ENCODE measurements around the gene DDX10.

The DDX10 gene

GRCh38 chr11:108965306-108966001 lies 300.6 kb downstream of the DDX10 start:
- H3K9ac ChIP-seq, result no peak overlapping the region
- H3K4me1 ChIP-seq (ENCODE audit: low read depth, poor library complexity, severe bottlenecking), result no peaks in the 10 kb centered on the region
- no peak overlapping the region for H3K4me2 ChIP-seq
- no peaks in the 10 kb centered on the region for H4K20me1 ChIP-seq (ENCODE audit: insufficient read depth)
- H3K27me3 ChIP-seq (ENCODE audit: insufficient read depth, low read depth), result no peaks in the 10 kb centered on the region
- H3K79me2 ChIP-seq (ENCODE audit: insufficient read depth, low read depth), result no peaks in the 10 kb centered on the region
- no peak overlapping the region for H3K4me3 ChIP-seq (IDR thresholded peaks at IDR 0.05; ENCODE audit: insufficient read depth, low read depth, low read length)
- no peak overlapping the region for H2AFZ ChIP-seq (ENCODE audit: low read depth)
- H3K27ac ChIP-seq, result no peak overlapping the region
- TF ChIP-seq, protein P1, sequence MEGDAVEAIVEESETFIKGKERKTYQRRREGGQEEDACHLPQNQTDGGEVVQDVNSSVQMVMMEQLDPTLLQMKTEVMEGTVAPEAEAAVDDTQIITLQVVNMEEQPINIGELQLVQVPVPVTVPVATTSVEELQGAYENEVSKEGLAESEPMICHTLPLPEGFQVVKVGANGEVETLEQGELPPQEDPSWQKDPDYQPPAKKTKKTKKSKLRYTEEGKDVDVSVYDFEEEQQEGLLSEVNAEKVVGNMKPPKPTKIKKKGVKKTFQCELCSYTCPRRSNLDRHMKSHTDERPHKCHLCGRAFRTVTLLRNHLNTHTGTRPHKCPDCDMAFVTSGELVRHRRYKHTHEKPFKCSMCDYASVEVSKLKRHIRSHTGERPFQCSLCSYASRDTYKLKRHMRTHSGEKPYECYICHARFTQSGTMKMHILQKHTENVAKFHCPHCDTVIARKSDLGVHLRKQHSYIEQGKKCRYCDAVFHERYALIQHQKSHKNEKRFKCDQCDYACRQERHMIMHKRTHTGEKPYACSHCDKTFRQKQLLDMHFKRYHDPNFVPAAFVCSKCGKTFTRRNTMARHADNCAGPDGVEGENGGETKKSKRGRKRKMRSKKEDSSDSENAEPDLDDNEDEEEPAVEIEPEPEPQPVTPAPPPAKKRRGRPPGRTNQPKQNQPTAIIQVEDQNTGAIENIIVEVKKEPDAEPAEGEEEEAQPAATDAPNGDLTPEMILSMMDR (conservative IDR thresholded peaks at IDR 0.05; ENCODE audit: low read depth, low read length), result no peak
- H3K36me3 ChIP-seq (ENCODE audit: insufficient read depth), result no peaks in the 10 kb centered on the region

DNA sequence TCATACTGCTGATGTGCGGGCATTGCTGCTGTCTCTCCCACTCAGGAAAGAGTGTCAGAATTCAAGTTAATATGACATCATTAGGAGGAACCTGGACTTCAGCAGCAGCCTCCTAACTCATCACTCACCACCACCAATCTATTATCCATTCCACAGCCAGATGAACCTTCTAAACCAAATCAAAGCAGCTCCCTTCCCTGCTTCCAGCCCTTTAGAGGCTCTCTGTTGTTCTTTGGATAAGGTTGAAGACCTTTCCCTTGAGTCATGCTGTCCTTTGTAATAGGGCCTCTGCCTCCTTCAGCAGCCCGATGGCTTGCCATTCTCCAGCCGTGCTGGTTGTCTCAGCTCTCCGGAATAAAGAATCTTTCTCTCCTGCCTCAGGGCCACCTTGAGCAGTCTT lies 301.3 kb downstream of the DDX10 start:
- H3K4me3 ChIP-seq (IDR thresholded peaks at IDR 0.05; ENCODE audit: insufficient read depth, low read depth, low read length), result no peak overlapping the region
- TF ChIP-seq, protein P1 (conservative IDR thresholded peaks at IDR 0.05; ENCODE audit: low read depth, low read length), result no peak
- no peaks in the 10 kb centered on the region for H4K20me1 ChIP-seq (ENCODE audit: insufficient read depth)
- H3K4me2 ChIP-seq, result no peak overlapping the region
- H3K79me2 ChIP-seq (ENCODE audit: insufficient read depth, low read depth), result no peaks in the 10 kb centered on the region
- no peak overlapping the region for H3K27ac ChIP-seq
- H3K4me1 ChIP-seq (ENCODE audit: low read depth, poor library complexity, severe bottlenecking), result no peaks in the 10 kb centered on the region
- no peaks in the 10 kb centered on the region for H3K36me3 ChIP-seq (ENCODE audit: insufficient read depth)
- no peak overlapping the region for H2AFZ ChIP-seq (ENCODE audit: low read depth)
- H3K27me3 ChIP-seq (ENCODE audit: insufficient read depth, low read depth), result no peaks in the 10 kb centered on the region
- H3K9ac ChIP-seq, result no peak overlapping the region

DNA sequence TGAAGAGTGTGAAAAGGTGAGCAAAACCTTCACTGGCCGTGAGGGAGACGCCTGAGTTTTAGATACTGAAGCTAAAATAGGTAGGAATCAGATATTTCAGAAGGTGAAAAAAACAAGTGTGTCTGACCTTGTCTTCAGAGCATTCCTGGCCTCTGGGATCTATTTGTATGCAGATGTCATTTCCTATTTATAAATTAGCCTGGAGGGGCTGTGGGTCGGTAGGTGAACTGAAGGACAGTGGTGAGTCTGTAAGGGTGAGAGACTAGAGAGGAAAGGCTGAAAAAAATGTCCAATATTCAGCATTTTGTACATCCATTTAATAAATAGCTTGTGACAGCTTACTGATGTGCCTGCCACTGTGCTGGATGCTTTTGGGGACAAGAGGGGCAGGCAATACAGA lies 302.1 kb downstream of the DDX10 start:
- no peak overlapping the region for H3K9ac ChIP-seq
- H3K27ac ChIP-seq, result no peak overlapping the region
- H2AFZ ChIP-seq (ENCODE audit: low read depth), result no peak overlapping the region
- no peaks in the 10 kb centered on the region for H3K36me3 ChIP-seq (ENCODE audit: insufficient read depth)
- H3K79me2 ChIP-seq (ENCODE audit: insufficient read depth, low read depth), result no peaks in the 10 kb centered on the region
- H3K4me1 ChIP-seq (ENCODE audit: low read depth, poor library complexity, severe bottlenecking), result no peaks in the 10 kb centered on the region
- TF ChIP-seq, protein P1 (conservative IDR thresholded peaks at IDR 0.05; ENCODE audit: low read depth, low read length), result no peak
- no peak overlapping the region for H3K4me2 ChIP-seq
- H3K4me3 ChIP-seq (IDR thresholded peaks at IDR 0.05; ENCODE audit: insufficient read depth, low read depth, low read length), result no peak overlapping the region
- H3K27me3 ChIP-seq (ENCODE audit: insufficient read depth, low read depth), result no peaks in the 10 kb centered on the region
- H4K20me1 ChIP-seq (ENCODE audit: insufficient read depth), result no peaks in the 10 kb centered on the region

GRCh38 chr11:108967571-108967970 lies 302.7 kb downstream of the DDX10 start:
- Histone ChIP-seq H3K4me3 (IDR thresholded peaks at IDR 0.05; ENCODE audit: insufficient read depth, low read depth, low read length) (no peak overlapping the region), H3K79me2 (ENCODE audit: insufficient read depth, low read depth) (no peaks in the 10 kb centered on the region), H2AFZ (ENCODE audit: low read depth) (no peak overlapping the region), H3K9ac (no peak overlapping the region), H3K4me1 (ENCODE audit: low read depth, poor library complexity, severe bottlenecking) (no peaks in the 10 kb centered on the region), H4K20me1 (ENCODE audit: insufficient read depth) (no peaks in the 10 kb centered on the region), H3K27me3 (ENCODE audit: insufficient read depth, low read depth) (no peaks in the 10 kb centered on the region), H3K27ac (no peak overlapping the region), H3K36me3 (ENCODE audit: insufficient read depth) (no peaks in the 10 kb centered on the region), H3K4me2 (no peak overlapping the region)
- TF ChIP-seq, protein P1 (conservative IDR thresholded peaks at IDR 0.05; ENCODE audit: low read depth, low read length), result no peak
